ENCODE results near the gene AREL1.

DNA sequence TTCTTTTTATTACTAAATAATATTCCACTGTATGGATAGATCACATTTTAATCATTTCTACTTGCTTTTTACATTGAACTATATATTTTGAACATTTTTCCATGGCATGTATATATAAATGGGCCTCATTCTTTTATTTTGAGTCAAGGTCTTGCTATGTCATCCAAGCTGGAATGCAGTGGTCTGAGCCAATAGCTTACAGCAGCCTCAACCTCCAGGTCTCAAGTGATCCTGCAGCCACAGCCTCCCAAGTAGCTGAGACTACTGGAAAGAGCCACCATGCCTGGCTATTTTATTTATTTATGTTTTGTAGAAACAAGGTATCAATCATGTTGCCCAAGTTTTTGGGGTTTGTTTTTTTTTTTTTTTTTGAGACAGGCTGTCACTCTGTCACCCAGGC, 7.6 kb upstream of the AREL1 start:
- TF ChIP-seq, protein P1, sequence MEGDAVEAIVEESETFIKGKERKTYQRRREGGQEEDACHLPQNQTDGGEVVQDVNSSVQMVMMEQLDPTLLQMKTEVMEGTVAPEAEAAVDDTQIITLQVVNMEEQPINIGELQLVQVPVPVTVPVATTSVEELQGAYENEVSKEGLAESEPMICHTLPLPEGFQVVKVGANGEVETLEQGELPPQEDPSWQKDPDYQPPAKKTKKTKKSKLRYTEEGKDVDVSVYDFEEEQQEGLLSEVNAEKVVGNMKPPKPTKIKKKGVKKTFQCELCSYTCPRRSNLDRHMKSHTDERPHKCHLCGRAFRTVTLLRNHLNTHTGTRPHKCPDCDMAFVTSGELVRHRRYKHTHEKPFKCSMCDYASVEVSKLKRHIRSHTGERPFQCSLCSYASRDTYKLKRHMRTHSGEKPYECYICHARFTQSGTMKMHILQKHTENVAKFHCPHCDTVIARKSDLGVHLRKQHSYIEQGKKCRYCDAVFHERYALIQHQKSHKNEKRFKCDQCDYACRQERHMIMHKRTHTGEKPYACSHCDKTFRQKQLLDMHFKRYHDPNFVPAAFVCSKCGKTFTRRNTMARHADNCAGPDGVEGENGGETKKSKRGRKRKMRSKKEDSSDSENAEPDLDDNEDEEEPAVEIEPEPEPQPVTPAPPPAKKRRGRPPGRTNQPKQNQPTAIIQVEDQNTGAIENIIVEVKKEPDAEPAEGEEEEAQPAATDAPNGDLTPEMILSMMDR (IDR thresholded peaks at IDR 0.05): no peak
- TF ChIP-seq POLR2AphosphoS5 (IDR thresholded peaks at IDR 0.05) (no peak), POLR2A (IDR thresholded peaks at IDR 0.05) (no peak)

Measured in breast epithelium (tissue), 3 donors.